GM19463 (cell line): Measurements from ENCODE around the gene RPRD1B.
"Not testable (repeated sequence)": the region's sequence is repeated elsewhere in the genome, so short reads cannot be mapped to it uniquely, and the experiment has no call there.

Source experiments
- ATAC-seq: cut with Tn5 transposase; IDR thresholded peaks from one replicate; pipeline ENCODE4 v1.9.1; 2021; ENCODE audit warnings: mild to moderate bottlenecking, moderate library complexity; ENCODE audit not compliant: unreplicated experiment

RPRD1B gene

DNA sequence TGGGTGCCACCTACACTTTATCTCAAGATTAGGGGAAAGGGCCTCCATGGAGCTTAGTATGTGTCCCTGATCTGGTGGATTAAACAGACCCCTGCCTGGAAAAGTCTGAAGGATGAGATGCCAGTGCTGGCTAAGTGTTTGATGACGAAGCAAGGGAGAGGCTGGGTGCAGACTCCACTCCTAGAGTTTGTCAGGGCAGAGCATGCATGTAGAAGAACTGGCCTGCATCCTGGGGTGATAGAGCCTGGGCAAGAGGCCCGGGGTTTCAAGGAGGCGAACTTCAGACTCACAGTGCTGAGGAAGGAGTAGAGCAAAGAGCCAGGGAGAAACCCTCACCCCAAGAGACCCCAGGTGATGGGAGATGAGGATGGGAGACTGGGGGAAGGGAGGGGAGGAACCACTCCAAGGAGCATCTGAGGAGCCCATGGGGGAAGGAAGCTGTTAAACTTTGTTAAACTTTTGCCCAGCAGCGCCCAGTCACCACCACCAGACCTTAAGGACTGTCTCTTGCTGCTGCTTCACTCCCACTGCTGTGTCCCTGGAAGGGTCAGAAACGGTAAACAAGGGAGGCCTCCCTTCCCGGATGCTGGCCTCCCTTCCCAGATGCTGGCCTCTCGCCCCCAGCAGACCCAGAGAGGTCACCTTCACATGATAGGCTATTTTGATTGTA lies 61.6 kb downstream of the RPRD1B start:
- ATAC-seq = no peak

DNA sequence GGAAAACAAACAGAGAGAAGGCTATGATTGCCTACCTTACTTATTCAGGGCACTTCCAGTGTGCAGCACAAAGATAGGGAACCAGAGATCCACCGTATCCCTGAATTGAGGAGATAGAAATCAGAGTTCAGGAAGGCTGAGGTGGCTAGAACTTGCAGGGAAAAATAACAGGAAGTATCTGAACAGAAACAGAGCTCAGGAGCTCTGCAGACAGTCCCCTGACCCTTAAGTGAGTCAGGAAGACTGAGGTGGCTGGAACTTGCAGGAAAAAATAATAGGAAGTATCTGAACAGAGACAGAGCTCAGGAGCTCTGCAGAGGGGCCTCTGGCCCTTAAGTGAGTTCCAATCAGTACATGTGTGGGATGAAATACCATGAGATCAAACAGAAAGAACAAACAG lies 65.4 kb downstream of the RPRD1B start:
- no peak for ATAC-seq

DNA sequence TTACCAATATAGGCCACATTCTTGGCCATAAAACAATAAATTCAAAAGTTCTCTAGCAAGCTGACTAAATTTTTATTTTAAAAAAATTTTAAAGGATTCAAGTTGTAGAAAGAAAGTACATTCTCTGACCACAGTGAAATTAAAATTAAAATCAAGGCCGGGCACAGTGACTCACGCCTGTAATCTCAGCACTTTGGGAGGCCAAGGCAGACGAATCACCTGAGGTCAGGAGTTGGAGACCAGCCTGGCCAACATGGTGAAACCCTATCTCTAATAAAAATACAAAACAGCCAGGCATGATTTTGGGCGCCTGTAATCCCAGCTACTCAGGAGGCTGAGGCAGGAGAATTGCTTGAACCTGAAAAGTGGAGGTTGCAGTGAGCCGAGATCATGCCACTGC lies 68.7 kb downstream of the RPRD1B start:
- not testable (repeated sequence) for ATAC-seq

DNA sequence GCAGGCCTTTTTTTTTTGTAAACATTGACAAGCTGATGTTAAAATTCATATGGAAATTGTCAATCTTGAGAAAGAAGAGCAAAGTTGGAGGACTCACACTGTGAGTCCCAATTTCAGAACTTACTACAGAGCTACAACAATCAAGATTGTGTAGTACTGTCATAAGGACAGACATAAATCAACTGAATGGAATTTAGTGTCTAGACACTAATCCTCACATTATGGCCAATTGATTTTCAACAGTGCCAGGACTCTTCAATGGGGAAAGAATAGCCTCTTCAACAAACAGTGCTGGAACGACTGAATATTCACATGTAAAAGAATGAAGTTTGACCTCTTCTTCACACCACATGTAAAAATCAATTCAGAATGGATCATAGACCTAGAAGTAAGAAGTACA lies 70.7 kb downstream of the RPRD1B start:
- ATAC-seq = no peak

DNA sequence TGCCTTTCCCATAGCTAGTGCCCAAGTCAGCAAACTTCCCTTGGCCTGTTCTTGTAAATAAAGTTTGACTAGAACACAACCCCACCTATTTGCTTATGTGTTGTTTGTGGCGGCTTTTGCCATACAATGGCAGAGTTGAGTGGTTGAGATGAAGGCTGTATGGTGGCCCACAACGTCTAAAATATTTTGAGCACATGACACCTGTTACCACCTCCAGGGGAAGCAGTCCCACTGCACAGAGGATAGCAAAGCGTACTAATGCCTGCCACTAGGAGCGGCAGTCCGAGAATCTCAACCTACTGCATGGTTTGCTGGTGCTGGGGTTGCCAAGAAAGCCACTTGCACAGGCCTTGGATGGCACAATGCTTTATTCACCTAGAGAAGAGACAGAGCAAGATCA lies 72.9 kb downstream of the RPRD1B start:
- no peak for ATAC-seq

DNA sequence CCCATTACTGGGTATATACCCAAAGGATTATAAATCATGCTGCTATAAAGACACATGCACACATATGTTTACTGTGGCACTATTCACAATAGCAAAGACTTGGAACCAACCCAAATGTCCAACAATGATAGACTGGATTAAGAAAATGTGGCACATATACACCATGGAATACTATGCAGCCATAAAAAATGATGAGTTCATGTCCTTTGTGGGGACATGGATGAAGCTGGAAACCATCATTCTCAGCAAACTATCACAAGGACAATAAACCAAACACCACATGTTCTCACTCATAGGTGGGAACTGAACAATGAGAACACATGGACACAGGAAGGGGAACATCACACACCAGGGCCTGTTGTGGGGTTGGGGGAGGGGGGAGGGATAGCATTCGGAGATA lies 73.8 kb downstream of the RPRD1B start:
- not testable (repeated sequence) for ATAC-seq

DNA sequence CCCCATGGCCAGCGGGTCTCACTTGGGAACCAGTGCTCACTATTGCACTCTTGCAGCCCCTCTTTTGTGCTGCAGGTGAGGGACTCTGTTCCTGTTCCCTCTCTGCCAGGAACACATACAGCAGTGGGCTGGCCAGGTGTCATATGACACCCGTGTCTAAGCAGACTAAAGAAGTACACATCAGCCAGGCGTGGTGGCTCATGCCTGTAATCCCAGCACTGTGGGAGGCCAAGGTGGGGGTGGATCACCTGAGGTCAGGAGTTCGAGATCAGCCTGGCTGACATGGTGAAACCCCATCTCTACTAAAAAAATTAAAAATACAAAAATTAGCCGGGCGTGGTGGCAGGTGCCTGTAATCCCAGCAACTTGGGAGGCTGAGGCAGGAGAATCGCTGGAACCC lies 74.4 kb downstream of the RPRD1B start:
- not testable (repeated sequence) for ATAC-seq

DNA sequence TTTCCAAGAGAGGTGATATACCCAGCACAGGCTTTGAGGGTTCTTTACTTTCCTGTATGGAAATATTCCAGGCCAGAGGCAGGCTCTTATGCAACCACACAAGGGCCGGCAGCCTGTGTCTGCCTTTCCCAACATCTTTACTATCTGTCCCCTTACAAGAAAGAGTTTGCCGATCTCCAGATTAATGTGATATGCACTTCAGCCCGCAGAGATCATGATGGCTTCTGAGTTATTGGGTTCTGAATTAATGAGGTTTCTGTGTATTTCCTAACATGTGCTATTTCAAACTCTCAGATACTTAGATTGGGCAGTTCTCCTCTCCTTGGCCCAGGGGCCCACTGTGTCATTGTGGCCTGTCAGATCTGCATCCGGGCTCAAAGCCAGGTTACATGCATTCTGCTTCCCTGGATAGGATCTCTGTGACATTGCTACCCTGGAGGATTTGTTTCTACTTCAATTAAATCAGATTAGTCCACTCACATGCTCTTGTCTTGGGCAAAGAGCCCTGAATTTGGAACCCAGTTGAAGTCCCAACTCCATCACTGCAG lies 75.0 kb downstream of the RPRD1B start:
- no peak for ATAC-seq

DNA sequence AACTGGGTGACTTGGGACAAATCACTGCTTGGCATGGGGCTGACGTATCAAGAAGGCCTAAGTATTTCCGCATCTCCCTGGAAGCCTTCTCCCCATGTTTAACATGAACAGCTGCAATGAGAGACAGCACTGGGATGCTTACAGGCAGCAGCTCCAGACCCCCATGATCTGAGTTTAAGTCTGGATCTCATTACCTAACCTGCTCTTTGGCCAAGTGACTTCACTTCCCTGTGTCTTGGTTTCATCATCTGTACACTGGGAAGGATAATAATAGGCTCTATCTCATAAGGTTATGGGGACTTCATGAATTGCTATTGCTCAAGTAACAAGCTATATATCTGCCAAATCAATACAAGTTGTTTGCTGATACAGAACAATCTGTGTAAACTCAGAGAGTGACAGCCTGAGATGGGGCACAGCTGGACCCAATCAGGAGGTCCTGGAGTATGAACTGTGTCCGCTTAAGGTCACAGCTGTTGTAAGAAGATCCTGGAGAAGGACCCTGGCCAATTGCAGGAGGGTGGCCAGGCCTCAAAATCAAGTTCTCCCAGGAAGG lies 75.5 kb downstream of the RPRD1B start:
- no peak for ATAC-seq

DNA sequence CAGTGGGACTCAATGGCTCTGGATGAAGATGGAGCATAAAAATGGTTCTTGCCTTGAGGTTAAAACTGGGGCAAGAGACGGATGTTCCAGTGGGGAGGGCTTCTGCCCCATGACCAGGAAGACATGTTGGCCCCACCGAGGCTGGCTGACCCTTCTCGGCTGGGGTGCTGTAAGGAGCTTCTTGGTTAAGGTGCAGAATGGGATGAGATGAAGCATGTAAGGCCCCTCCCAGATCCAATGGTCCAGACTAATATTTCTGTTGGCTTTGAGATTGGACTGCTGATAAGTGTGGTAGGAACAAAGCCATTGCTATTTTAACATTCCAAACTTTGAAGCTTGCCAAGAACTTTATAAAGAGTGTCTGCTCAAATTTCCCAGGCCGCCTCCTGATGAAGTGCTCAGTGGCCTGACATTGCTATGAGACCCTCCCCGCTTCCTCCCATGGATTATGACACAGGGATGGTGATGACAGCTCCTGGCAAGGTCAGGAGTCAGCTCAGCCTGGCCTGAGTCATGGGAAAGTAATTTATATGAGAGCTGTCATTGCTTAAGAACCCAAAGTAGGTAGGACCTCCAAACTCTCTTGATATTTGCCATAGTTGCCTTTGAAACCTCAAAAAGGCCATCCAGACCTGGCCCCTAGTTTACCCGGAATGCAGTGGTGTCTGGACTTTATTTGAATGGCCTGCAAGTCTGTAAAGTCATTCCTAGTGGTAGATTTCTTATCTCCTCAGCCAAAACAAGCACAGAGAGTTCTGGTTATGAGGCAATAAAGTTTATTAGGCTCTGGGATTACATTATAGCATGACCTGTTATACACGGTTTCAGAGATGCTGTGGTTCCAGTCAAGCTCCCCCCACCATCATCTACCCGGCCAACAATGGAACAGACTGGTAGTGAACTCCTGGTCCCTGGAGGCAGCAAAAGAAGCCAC lies 76.3 kb downstream of the RPRD1B start:
- ATAC-seq = no peak

DNA sequence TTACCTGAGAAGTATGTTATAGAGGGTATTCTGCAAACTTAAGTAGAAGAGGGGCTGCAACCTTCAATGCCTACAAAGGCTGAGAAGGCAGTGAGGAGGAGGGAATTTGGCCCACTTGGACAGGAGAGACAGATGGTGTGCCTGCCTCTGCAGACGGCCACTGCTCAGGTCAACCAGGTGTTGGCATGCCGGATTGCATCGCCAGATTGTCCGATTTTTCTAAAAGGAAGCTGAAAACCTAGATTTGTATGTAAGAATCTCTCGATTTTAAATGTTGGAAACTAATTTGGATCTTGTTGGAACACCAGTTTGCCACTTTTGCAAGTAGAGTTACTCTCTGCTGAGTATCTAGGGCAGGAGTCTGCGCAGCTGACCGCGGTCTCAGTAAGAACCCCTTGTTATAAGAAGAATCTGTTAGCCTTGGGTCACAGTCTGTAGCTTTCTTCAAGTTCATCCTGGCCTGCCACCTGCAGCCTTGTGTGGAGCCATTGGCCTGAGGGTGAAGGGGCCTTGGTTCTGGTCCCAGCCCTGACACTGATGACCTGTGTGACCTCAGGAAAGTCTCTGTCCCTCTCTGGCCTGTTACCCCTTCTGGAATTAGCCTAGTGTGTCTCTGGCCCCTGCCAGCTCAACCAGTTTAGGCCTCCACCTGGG lies 77.1 kb downstream of the RPRD1B start:
- no peak for ATAC-seq

DNA sequence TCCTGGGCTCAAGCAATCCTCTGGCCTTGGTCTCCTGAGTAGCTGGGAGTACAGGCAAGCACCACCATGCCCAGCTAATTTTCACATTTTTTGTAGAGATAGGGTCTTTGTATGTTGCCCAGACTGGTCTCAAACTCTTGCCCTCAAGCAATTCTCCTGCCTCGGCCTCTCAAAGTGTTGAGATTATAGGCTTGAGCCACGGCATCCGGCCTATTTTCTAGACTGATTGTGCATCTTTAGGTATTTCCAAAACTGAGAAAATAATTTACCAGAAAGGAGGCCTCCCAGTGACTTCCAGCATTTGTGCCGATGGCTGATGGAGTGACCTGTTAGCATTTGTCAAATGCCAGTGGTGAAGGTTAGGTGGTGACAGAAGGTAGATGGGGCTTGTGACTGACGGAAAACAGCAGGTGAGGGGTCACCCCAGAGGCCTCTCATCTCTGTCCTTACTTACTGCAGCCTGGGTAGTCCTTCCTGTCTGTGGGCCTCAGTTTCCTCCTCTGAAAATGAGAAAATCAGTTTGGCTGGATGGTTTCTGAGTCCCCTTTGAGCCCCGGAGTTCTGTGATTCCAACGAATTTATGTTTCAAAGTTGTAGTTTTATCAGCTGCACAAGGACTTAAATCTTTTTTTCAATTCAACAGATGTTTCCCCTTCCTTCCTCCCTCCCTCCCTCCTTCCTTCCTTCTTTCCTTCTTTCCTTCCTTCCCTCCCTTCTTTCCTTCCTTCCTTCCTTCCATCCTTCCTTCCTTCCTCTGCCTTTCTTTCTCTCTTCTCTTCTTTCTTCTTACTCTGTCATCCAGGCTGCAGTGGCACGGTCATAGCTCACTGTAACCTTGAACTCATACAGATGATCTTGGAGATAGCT lies 78.1 kb downstream of the RPRD1B start:
- ATAC-seq = no peak

DNA sequence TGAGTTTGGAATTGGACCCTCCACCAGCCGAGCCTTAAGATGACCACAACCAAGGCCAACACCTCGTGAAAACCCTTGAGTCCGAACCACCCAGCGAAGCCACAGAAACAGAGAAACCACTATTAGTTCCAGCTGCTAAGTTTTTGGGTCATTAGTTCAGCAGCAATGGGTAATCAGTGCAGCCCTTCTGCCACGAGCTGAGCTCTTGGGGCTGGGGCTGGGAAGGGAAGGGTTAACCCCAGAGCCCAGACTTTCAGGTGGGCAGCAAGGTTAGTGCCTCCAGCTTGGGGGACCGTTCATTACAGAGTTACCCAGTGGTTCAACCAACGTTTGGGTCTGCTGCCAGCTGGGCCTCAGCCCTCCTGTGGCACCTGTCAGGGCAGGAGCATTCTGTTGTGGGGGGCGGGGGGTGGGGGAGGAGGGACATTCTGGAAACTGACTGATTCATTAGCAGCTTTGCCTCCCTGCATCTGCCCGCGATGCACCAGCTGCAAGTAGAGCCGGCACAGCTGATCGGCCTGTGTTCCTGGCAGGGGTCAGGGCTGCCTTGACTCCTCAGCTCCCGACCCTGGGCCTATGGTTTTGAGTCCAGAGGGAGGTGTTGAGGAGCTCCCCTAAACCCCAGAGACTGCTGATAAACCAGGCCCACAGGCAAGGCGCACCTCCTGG lies 78.8 kb downstream of the RPRD1B start:
- ATAC-seq = no peak

DNA sequence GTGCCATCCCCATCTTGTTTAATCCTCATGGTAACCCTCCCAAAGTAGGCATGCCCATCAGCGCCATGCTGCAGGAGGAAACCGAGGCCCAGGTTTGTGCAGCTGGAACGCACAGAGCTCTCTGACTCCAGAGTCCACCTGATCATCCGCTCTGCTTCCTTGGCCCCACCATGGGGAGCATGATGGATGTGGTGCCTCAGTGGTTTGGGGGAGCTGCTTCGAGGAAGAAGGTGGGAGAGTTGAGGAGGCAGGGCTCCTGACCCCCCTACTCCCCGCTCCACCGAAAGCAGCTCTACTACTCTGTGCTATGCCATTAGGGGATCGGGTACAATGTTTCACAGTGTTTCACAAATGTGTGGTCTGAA lies 79.4 kb downstream of the RPRD1B start:
- no peak for ATAC-seq

DNA sequence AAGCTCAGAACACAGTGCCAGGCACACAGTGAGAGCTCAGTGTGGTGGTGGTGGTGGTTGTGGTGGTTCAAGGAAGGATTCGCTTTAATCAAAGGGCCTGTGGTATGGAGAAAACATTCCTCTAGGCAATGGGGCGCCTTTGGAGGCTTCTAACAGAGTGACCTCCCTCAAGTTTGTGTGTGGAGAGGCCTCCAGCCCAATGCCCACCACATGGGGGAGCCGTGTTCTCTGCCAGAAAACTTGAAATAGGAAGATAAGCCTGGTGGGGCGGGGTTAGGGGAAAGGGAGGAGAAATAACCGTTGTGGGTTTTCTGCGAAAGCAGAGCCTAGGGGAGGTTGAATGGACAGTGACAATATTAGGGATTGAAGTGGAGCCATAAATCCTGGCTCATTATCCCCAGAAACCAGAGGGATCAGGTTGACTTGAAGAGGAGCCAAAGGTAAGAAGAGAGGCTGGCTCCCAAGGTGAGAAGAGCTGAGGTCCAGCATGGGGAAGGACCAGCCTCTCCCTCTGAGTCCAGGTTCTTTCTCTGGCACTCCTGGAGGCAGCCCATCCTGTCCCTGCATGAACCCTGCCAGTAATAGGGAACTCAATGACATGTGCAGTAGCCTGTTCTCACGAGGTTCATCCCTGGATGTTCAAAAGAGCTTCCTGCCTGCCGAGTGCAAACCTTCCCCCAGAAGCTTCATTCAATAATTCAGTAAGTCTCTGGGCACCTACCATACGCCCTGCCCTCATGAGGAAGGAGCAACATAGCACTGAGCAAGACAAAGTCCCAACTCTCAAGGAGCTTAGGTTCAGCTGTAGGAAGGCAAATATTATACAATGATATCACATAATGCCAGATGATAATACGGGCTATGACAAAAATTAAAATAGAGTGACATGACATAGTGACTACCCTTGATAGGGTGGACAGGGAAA lies 80.1 kb downstream of the RPRD1B start:
- no peak for ATAC-seq

DNA sequence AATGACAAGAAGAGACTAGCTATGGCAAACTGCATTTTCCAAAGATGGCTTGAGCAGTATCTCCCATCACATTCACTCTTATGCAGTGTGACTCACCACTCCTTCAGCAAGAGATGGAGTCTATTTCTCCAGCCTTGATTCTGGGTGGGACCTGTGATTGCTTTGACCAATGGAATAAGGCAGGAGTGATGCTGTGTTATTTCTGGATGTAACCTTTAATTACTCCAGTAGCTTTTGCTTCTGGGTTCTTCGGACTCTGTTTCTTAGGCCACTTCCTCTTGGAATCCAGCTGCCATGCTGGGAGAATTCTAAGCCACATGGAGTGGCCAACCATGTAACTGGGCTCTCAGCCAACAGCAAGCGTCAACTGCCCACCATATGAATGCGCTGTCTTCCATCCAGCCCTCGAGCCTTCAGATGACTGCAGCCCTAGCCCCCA lies 80.8 kb downstream of the RPRD1B start:
- no peak for ATAC-seq

DNA sequence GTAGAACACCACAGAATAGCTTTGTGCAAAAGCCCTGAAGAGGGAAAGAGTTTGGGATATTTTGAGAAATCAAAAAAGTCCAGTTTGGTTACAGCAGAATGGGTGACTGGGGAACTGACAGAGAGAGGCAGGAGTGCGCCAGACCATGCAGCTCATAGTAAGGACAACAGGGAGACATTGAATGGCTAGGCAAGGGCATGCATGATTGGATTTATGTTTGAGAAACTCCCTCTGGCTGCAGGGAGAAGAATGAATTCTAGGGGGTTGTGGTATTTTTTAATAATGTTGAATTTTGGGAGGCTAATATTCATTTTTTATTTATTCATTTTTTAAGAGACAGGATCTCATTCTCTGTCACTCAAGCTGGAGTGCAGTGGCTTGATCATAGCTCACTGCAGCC lies 81.7 kb downstream of the RPRD1B start:
- ATAC-seq = no peak

DNA sequence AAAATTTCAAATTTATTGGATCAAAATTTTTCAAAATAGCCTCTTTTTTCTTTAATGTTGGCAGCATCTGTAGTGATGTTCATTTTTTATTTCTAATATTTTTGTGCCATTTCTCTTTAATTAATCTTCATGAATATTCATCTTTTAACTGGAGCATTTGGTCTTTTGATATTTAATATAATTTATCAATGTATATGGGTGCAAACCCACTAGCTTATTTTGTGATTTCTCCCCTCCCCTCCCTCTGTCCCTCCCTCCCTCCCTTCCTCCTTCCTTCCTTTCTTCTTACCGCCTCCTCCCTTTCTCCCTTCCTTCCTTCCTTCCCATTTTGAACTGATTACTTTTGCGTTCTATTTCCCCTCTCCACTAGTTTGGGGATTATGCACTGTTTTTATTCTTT lies 82.3 kb downstream of the RPRD1B start:
- no peak for ATAC-seq
